ES-I3 (cell line): ENCODE results near the gene RPS15.

ENCODE experiments used
- H3K36me3 ChIP-seq: 2 replicates; pipeline ENCODE4 v1.6.1; 2013; ENCODE audit warnings: mild to moderate bottlenecking, low read length, control low read depth, moderate library complexity; ENCODE audit not compliant: insufficient read depth
- H3K4me1 ChIP-seq: 2 replicates; pipeline ENCODE4 v1.6.1; 2013; ENCODE audit warnings: mild to moderate bottlenecking, control low read depth, low read length; ENCODE audit not compliant: insufficient read depth
- H3K9ac ChIP-seq: 2 replicates; pipeline ENCODE4 v1.6.1; 2013; ENCODE audit warnings: low read depth, mild to moderate bottlenecking, low read length, moderate library complexity
- H3K9me3 ChIP-seq: 2 replicates; pipeline ENCODE4 v1.6.1; 2013; ENCODE audit warnings: mild to moderate bottlenecking, low read length, moderate library complexity; ENCODE audit not compliant: control insufficient read depth, insufficient read depth

The RPS15 gene

DNA sequence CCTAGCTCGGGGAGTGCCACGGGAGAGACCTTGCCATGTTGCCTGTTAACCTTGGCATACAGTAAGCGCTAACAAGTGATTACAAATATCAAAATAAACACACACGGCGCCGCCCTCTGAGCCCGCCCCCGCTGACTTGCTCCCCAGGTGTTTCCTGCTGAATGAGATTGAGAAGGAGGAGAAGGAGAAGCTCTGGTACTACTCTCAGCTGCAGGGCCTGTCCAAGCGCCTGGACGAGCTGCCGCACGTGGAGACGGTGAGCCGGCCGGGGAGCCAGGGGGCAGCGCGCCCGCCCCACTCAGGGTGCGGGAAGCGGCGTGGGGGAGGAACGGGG lies 16.8 kb downstream of the RPS15 start:
- Histone ChIP-seq H3K9me3 (no peaks in the 10 kb centered on the region), H3K4me1 (peaks cover 3% of the 10 kb centered on the region; the same call in 1 of the 2 replicates), H3K9ac (no peak overlapping the region), H3K36me3 (no peaks in the 10 kb centered on the region)

DNA sequence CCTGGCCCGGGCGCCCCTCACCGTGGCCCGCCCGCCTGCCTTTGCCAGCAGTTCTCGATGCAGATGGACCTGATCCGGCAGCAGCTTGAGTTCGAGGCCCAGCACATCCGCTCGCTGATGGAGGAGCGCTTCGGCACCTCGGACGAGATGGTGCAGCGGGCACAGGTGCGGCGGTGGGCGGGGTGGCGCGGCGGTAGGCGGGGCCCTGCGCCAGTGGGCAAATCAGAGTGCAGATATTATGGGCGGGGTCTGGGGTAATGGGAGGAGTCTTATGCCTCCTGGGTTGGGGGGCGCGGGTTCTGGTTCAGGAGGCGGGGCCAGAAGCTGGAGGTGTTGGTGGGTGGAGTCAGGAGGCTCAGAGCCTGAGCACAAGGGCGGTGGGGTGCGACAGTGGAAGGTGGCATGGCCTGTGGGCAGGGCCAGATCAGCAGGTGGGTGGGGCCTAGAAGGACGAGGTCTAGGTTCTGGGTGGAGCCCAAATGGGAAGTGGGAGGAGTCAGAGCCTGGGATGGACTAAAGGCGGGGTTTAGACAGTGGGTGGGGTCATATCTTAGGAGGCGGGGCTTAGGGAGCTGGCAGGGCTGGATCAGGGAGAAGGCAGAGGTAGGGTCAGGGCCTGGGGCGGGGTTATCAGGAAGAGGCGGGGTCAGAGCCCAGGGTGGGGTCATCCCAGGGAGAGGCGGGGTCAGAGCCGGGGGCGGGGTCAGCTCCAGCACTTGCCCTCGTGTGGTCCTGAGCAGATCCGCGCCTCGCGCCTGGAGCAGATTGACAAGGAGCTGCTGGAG lies 17.3 kb downstream of the RPS15 start:
- no peak overlapping the region for H3K9ac ChIP-seq

DNA sequence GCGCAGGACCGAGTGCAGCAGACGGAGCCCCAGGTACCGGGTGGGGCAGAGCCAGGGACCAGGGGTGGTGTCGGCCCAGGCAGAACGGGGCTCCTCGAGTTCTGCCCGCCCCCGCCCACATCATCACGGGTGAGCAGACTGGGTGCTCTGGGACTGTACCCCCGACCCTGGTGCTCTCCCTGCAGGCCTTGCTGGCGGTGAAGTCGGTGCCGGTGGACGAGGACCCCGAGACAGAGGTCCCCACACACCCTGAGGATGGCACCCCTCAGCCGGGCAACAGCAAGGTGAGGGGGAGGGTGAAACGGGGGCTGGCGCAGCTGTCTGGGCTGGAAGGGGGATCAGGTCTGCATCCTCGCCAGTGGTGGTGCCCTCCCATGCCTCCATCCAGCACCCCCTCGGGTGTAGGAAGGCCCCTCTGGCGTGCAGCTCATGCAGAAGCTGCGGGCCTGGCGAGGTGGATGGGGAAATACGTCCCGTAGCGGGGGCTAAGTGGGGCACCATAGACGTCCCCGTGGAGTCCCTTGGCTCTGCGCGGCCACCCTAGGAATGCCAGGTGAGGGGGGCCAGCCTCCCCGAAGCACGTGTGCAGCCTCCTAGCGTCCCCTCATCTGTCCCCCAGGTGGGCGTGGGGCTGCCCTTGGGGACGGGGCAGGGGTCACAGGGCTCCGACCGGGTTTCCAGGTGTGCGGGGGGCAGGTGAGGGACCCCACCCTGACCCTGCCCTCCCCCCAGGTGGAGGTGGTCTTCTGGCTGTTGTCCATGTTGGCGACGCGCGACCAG lies 18.1 kb downstream of the RPS15 start:
- Histone ChIP-seq H3K9me3 (no peaks in the 10 kb centered on the region), H3K36me3 (no peaks in the 10 kb centered on the region), H3K9ac (no peak overlapping the region), H3K4me1 (peaks cover 3% of the 10 kb centered on the region; the same call in 1 of the 2 replicates)

More for the DNA sequence above, 17.3 kb downstream of the RPS15 start:
- Histone ChIP-seq H3K36me3 (no peaks in the 10 kb centered on the region), H3K4me1 (peaks cover 3% of the 10 kb centered on the region; the same call in 1 of the 2 replicates), H3K9me3 (no peaks in the 10 kb centered on the region)

DNA sequence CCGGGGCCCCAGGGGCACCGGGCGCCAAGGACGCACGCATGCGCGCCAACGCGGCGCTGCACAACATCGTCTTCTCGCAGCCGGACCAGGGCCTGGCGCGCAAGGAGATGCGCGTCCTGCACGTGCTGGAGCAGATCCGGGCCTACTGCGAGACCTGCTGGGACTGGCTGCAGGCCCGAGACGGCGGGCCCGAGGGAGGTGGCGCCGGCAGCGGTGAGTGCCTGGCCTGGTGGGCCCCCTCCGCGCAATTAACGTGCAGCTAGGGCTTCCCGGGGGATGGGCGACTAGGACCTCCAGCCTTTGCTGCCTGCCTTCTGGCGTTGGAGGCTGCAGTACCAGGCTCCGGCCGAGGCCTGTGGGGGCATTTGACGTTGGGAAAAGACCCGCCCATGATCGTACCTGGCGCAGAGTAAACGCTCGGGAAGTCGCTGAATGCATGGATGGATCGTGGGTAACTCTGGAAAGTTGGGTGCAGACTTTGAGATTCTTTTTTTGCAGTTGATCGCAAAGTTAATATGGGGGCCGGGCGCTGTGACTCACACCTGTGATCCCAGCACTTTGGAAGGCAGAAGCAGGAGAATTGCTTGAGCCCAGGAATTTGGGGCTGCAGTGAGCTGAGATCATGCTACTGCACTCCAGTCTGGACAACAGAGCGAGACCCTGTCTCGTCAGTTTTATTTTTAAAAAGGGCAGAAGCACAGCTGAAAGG lies 19.0 kb downstream of the RPS15 start:
- H3K9ac ChIP-seq: no peak overlapping the region
- no peaks in the 10 kb centered on the region for H3K36me3 ChIP-seq
- peaks cover 3% of the 10 kb centered on the region; the same call in 1 of the 2 replicates for H3K4me1 ChIP-seq
- H3K9me3 ChIP-seq: no peaks in the 10 kb centered on the region

DNA sequence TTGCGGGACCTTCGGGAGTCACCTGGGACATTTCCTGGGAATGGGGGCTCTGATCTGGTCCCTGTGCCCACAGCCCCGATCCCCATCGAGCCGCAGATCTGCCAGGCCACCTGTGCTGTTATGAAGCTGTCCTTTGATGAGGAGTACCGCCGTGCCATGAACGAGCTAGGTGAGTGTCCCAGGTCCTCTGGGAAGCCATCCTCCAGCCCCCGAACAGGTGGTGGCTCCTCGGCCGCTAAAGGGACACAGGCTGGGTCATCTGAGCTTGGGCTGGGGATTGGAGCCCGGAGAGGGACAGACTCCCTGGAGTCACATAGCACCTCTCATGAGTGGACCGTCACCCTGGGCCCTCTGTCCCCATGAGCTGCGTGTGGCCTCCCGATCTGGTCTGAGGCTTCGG lies 19.7 kb downstream of the RPS15 start:
- H3K9me3 ChIP-seq: no peaks in the 10 kb centered on the region
- H3K36me3 ChIP-seq: no peaks in the 10 kb centered on the region
- peaks cover 3% of the 10 kb centered on the region; the same call in 1 of the 2 replicates for H3K4me1 ChIP-seq
- no peak overlapping the region for H3K9ac ChIP-seq

DNA sequence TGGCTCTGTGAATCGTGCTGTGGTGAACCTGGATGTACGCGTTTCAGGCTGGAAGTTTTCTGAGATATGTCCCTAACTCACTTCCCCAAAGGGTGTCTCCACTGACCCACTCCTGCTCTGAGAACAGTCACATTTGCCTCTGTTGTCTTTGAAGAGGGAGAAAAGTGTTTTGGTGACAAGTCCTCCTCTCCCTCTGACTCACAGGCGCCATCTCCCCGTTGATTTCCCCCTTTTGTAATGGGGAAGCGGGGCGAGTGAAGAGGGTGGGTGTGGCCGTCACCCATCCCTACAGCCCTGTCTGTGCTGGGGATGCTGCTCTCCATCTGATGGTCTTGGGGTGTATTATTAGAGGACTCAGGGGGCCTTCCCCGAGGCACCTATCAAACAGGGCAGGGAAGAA lies 21.3 kb downstream of the RPS15 start:
- H3K9ac ChIP-seq: no peak overlapping the region
- H3K9me3 ChIP-seq: no peaks in the 10 kb centered on the region
- no peaks in the 10 kb centered on the region for H3K36me3 ChIP-seq
- peaks cover 3% of the 10 kb centered on the region; the same call in 1 of the 2 replicates for H3K4me1 ChIP-seq

DNA sequence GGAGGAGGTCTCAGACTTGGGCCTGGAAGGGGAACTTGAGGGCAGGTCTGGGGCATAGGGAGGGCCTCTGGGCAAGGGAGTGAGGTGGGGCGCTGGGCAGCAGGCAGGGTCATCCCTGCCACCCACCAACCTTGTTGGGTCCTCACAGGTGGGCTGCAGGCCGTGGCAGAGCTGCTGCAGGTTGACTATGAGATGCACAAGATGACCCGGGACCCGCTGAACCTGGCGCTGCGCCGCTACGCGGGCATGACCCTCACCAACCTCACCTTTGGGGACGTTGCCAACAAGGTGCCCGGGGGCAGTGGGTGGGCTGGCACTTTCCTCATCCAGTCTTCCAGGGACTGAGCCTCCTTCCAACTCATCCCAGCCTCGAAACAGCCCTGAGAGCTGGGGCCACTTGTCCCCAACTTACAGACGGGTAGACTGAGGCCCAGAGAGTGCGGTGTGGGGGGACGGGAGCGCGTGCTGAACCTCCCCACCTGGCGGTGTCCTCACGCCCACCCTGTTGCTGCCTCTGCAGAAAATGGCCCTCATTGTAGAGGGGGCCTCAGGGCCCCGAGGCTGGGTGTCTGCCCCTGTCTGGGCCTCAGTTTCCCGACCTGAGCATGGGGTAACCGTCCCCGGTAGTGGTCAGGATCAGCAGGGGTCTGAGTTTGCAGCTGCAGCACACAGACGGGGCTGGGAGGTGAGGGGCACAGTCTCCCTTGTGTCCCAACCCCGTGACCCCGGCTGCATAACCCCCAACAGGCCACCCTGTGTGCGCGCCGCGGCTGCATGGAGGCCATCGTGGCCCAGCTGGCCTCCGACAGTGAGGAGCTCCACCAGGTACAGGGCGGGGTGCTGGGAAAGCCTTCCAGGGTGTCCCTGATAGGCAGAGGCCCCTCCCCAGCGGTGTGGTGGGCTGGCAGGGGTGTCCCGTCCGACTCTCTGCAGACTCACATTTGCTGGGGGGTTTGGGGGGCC lies 22.1 kb downstream of the RPS15 start:
- H3K4me1 ChIP-seq: peaks cover 3% of the 10 kb centered on the region; the same call in 1 of the 2 replicates
- no peaks in the 10 kb centered on the region for H3K36me3 ChIP-seq
- no peak overlapping the region for H3K9ac ChIP-seq
- no peaks in the 10 kb centered on the region for H3K9me3 ChIP-seq

DNA sequence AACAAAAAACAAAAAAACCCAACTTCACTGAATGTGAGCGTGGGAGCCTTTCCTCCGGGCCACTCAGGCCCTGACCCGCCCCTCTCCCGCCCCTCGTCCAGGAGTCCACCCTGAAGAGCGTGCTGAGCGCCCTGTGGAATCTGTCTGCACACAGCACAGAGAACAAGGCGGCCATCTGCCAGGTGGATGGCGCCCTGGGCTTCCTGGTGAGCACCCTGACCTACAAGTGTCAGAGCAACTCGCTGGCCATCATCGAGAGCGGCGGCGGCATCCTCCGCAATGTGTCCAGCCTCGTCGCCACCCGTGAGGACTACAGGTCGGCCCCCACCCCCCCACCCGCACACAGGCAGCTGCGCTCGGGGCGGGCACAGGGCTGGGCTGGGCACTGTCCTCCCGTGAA lies 23.7 kb downstream of the RPS15 start:
- no peaks in the 10 kb centered on the region for H3K36me3 ChIP-seq
- no peak overlapping the region for H3K9ac ChIP-seq
- H3K4me1 ChIP-seq: peaks cover 3% of the 10 kb centered on the region; the same call in 1 of the 2 replicates
- H3K9me3 ChIP-seq: no peaks in the 10 kb centered on the region

DNA sequence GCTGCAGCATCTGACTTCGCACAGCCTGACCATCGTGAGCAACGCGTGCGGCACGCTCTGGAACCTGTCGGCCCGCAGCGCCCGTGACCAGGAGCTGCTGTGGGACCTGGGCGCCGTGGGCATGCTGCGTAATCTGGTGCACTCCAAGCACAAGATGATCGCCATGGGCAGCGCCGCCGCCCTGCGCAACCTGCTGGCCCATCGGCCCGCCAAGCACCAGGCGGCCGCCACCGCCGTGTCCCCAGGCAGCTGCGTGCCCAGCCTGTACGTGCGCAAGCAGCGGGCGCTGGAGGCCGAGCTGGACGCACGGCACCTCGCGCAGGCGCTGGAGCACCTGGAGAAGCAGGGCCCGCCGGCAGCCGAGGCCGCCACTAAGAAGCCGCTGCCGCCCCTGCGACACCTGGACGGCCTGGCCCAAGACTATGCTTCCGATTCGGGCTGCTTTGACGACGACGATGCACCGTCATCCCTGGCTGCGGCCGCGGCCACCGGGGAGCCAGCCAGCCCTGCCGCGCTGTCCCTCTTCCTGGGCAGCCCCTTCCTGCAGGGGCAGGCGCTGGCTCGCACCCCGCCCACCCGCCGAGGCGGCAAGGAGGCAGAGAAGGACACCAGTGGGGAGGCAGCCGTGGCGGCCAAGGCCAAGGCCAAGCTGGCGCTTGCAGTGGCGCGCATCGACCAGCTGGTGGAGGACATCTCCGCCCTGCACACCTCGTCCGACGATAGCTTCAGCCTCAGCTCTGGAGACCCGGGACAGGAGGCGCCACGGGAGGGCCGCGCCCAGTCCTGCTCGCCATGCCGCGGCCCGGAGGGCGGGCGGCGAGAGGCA lies 27.2 kb downstream of the RPS15 start:
- H3K9me3 ChIP-seq: no peaks in the 10 kb centered on the region
- H3K36me3 ChIP-seq: no peaks in the 10 kb centered on the region
- no peaks in the 10 kb centered on the region; the same call in 1 of the 2 replicates for H3K4me1 ChIP-seq
- H3K9ac ChIP-seq: no peak overlapping the region; the same call in 1 of the 2 replicates

DNA sequence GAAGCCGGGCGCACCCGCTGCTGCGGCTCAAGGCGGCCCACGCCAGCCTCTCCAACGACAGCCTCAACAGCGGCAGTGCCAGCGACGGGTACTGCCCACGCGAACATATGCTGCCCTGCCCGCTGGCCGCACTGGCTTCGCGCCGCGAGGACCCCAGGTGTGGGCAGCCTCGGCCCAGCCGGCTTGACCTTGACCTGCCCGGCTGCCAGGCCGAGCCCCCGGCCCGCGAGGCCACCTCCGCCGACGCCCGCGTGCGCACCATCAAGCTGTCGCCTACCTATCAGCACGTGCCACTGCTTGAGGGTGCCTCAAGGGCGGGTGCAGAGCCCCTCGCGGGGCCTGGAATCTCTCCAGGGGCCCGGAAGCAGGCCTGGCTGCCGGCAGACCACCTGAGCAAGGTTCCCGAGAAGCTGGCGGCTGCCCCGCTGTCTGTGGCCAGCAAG lies 27.8 kb downstream of the RPS15 start:
- Histone ChIP-seq H3K9me3 (no peaks in the 10 kb centered on the region), H3K36me3 (no peaks in the 10 kb centered on the region), H3K4me1 (no peaks in the 10 kb centered on the region; the same call in 1 of the 2 replicates), H3K9ac (no peak overlapping the region)

DNA sequence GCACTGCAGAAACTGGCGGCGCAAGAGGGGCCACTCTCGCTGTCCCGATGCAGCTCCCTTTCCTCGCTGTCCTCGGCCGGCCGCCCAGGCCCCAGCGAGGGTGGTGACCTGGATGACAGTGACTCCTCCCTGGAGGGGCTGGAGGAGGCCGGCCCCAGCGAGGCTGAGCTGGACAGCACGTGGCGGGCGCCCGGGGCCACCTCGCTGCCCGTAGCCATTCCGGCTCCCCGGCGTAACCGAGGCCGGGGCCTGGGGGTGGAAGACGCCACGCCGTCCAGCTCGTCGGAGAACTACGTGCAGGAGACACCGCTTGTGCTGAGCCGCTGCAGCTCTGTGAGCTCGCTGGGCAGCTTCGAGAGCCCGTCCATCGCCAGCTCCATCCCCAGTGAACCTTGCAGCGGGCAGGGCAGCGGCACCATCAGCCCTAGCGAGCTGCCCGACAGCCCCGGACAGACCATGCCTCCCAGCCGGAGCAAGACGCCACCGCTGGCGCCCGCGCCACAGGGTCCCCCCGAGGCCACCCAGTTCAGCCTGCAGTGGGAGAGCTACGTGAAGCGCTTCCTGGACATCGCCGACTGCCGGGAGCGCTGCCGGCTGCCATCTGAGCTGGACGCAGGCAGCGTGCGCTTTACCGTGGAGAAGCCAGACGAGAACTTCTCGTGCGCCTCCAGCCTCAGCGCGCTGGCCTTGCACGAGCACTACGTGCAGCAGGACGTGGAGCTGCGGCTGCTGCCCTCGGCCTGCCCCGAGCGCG lies 28.4 kb downstream of the RPS15 start:
- Histone ChIP-seq H3K36me3 (no peaks in the 10 kb centered on the region), H3K9ac (no peak overlapping the region; the same call in 1 of the 2 replicates), H3K9me3 (no peaks in the 10 kb centered on the region), H3K4me1 (no peaks in the 10 kb centered on the region; the same call in 1 of the 2 replicates)

DNA sequence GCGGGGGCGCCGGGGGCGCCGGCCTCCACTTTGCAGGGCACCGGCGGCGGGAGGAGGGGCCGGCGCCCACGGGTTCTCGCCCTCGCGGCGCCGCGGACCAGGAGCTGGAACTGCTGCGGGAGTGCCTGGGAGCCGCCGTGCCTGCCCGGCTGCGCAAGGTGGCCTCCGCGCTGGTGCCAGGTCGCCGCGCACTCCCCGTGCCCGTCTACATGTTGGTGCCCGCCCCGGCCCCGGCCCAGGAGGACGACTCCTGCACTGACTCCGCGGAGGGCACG lies 29.0 kb downstream of the RPS15 start:
- Histone ChIP-seq H3K9me3 (no peaks in the 10 kb centered on the region), H3K4me1 (no peaks in the 10 kb centered on the region; the same call in 1 of the 2 replicates), H3K36me3 (no peaks in the 10 kb centered on the region), H3K9ac (no peak overlapping the region)
